Endothelial cell of umbilical vein (primary cell): ENCODE measurements around the gene PRSS33. TPM values are rescaled to one million over a fixed set of nuclear protein-coding genes. Genes with fewer than 3 reads are reported as not detected.

ENCODE experiments used
- BruUV-seq: library from RNA; stranded (reverse); fragments of 400-500 nt; replicated peaks from 2 replicates; lab custom pipeline; 2021; lab: Mats Ljungman, UMichigan
- CTCF ChIA-PET: fragments of 300-600, 350-600 bp; sonication (Branson Sonifier 250); formaldehyde crosslinking; loops from one replicate; lab custom pipeline; 2021; ENCODE audit warnings: antibody characterized with exemption, inconsistent platforms; lab: Charles Lee
- POLR2A ChIA-PET: fragments of 300-600, 350-600 bp; sonication (Branson Sonifier 250); formaldehyde crosslinking; loops from one replicate; lab custom pipeline; 2021; ENCODE audit warnings: antibody characterized with exemption, inconsistent platforms; lab: Charles Lee
- DNase-seq: peaks from one replicate; pipeline ENCODE4 v3.0.0-alpha.2; 2011; ENCODE audit warnings: low read depth, low spot score
- FAIRE-seq: peaks from 2 replicates; lab custom pipeline; 2011; peaks lifted over from hg19 to GRCh38; lab: Jason Lieb, UNC
- H2AFZ ChIP-seq: 2 replicates; pipeline ENCODE4 v1.6.0; 2012; ENCODE audit warnings: low read depth, low read length, control low read depth, inconsistent platforms
- H3K27ac ChIP-seq: 2 replicates; pipeline ENCODE4 v1.5.1; 2011; ENCODE audit warnings: low read depth, mild to moderate bottlenecking, control low read depth, low read length, moderate library complexity; ENCODE audit not compliant: insufficient read depth
- H3K27me3 ChIP-seq, 2 experiments: 2 replicates each; pipeline versions ENCODE4 v1.6.0 to v1.6.1; 2011; ENCODE audit warnings: low read length in 2 of 2, mixed read lengths in 1 of 2; ENCODE audit not compliant: control insufficient read depth in 2 of 2, insufficient read depth in 2 of 2
- H3K36me3 ChIP-seq, 2 experiments: 2 replicates in 1 of 2; 3 replicates in 1 of 2; pipeline ENCODE4 v1.5.1; 2011; ENCODE audit warnings: low read length in 2 of 2, mild to moderate bottlenecking in 1 of 2, moderate library complexity in 1 of 2; ENCODE audit not compliant: control insufficient read depth in 2 of 2, insufficient read depth in 2 of 2; ENCODE audit errors: extremely low read depth in 1 of 2
- H3K4me1 ChIP-seq: 3 replicates; pipeline ENCODE4 v1.5.1; 2011; ENCODE audit warnings: mild to moderate bottlenecking, low read length; ENCODE audit not compliant: control insufficient read depth, insufficient read depth; ENCODE audit errors: extremely low read depth
- H3K4me2 ChIP-seq: 2 replicates; pipeline ENCODE4 v1.6.1; 2011; ENCODE audit warnings: low read length, control low read depth, mixed read lengths; ENCODE audit not compliant: insufficient read depth
- H3K4me3 ChIP-seq, 3 experiments: fragments of 200-600 bp in 1 of 3; sonication (generic), shearing (Covaris generic) in 1 of 3; replicated peaks in 1 of 3; 2 replicates each; pipeline ENCODE4 v1.5.1; 2011 to 2016; ENCODE audit warnings: control low read depth in 3 of 3, low read length in 3 of 3, mild to moderate bottlenecking in 2 of 3, inconsistent platforms in 1 of 3, low read depth in 1 of 3, moderate library complexity in 1 of 3; ENCODE audit not compliant: insufficient read depth in 1 of 3
- H3K79me2 ChIP-seq: 2 replicates; pipeline ENCODE4 v1.6.0; 2012; ENCODE audit warnings: low read length, inconsistent platforms; ENCODE audit not compliant: control insufficient read depth, insufficient read depth
- H3K9ac ChIP-seq: replicated peaks from 2 replicates; pipeline ENCODE3; 2011; ENCODE audit warnings: low read length, control low read depth; ENCODE audit not compliant: insufficient read depth; ENCODE audit errors: extremely low read depth
- H3K9me1 ChIP-seq: replicated peaks from 3 replicates; pipeline ENCODE4 v1.6.0; 2011; ENCODE audit warnings: mild to moderate bottlenecking, low read length; ENCODE audit not compliant: control insufficient read depth, insufficient read depth; ENCODE audit errors: extremely low read depth
- H3K9me3 ChIP-seq: replicated peaks from 2 replicates; pipeline ENCODE4 v1.5.1; 2012; ENCODE audit warnings: low read length, inconsistent platforms; ENCODE audit not compliant: control insufficient read depth, insufficient read depth
- H4K20me1 ChIP-seq: replicated peaks from 2 replicates; pipeline ENCODE3; 2011; ENCODE audit warnings: mild to moderate bottlenecking, low read length; ENCODE audit not compliant: control insufficient read depth, insufficient read depth; ENCODE audit errors: extremely low read depth
- EZH2 ChIP-seq: IDR thresholded peaks from 2 replicates; pipeline ENCODE4 v1.6.1; 2012; ENCODE audit warnings: borderline replicate concordance, low read depth, mild to moderate bottlenecking, moderate library complexity, low read length, inconsistent platforms; ENCODE audit not compliant: severe bottlenecking
- FOS ChIP-seq: IDR thresholded peaks from 2 replicates; pipeline ENCODE4 v1.6.1; 2011; ENCODE audit warnings: mild to moderate bottlenecking, low read length, moderate library complexity, borderline replicate concordance; ENCODE audit not compliant: insufficient read depth
- GATA2 ChIP-seq: IDR thresholded peaks from 2 replicates; pipeline ENCODE4 v1.7.0; 2011; ENCODE audit warnings: low read depth, mild to moderate bottlenecking, moderate library complexity, mixed read lengths, low read length; ENCODE audit not compliant: insufficient read length, insufficient read depth
- JUN ChIP-seq: IDR thresholded peaks from 2 replicates; pipeline ENCODE4 v1.6.1; 2011; ENCODE audit warnings: borderline replicate concordance, low read depth; ENCODE audit not compliant: insufficient read length, insufficient read depth
- MYC ChIP-seq: IDR thresholded peaks from one replicate; pipeline ENCODE4 v1.6.1; 2011; ENCODE audit warnings: mild to moderate bottlenecking, low read depth, low read length
- POLR2A ChIP-seq: IDR thresholded peaks from 2 replicates; pipeline ENCODE4 v1.6.1; 2012; ENCODE audit warnings: low read depth, mild to moderate bottlenecking, control low read depth, low read length
- POLR2AphosphoS5 ChIP-seq: IDR thresholded peaks from 2 replicates; pipeline ENCODE4 v1.6.1; 2012; ENCODE audit warnings: low read depth, mild to moderate bottlenecking, control low read depth, low read length, moderate library complexity; ENCODE audit not compliant: insufficient read depth
- dilution Hi-C: fragments of 300-500 bp; cut with MboI; formaldehyde crosslinking; loops from one replicate; pipeline ENCODE4 v1.15.0; 2019; ENCODE audit warnings: low sequenced_read_pairs; ENCODE audit not compliant: extremely low pct_ligation_motif_present
- intact Hi-C: fragments of 100-400 bp; cut with micrococcal nuclease; formaldehyde crosslinking; loops from one replicate; pipeline ENCODE4 v1.10.0; 2022
- polyA plus RNA-seq, 4 experiments: library from polyadenylated mRNA; depleted of rRNA in 3 of 4; stranded (reverse) in 3 of 4; unstranded in 1 of 4; fragments of >200 nt; gene quantifications; 2 replicates each; pipeline versions ENCODE4 v1.2.1 to v1.2.3, GENCODE V29; 2011 to 2012; ENCODE audit warnings: missing spikeins in 1 of 4
- total RNA-seq: library from RNA; stranded (reverse); gene quantifications from 2 replicates; pipeline ENCODE4 v1.2.3, GENCODE V29; 2021
- TF ChIP-seq, protein P1 (sequence below): IDR thresholded peaks from 2 replicates; pipeline ENCODE4 v1.6.1; 2011; ENCODE audit not compliant: insufficient read depth, insufficient read length
- TF ChIP-seq, protein P2 (sequence below), 2 donors: IDR thresholded peaks; 1 replicate in 1 of 2; 2 replicates in 1 of 2; pipeline ENCODE4 v1.5.1; 2011; ENCODE audit warnings: low read length in 2 of 2, mild to moderate bottlenecking in 2 of 2, moderate library complexity in 2 of 2, control low read depth in 1 of 2, inconsistent platforms in 1 of 2, low read depth in 1 of 2; ENCODE audit not compliant: insufficient read depth in 1 of 2; ENCODE audit errors: extremely low read depth in 1 of 2

Gene PRSS33
- total and polyA plus RNA-seq, 2 donors (not counting 3 experiments of a cell fraction or from before 2014, with no cell fraction given) = not detected

DNA sequence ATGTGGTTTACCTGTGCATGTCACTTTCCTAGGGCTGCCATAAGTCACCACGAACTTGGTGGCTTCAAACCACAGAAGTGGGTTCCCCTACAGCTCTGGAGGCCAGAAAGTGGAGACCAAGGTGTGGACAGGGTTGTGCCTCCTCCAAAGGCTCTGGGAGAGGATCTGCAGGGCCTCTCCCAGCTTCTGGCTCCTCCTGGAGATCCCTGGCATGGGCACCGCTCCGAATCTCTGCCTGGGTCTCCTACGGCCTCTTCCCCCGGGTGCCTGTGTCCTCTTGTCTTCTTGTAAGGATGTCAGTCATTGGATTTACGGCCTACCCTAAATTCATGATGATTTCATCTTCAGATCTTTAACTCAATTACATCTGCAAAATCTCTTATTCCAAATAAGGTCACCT, 37.4 kb downstream of the PRSS33 start:
- intact Hi-C loops = loop anchor here (5.0 kb wide), 1 partner anchor 752 kb away; the partner anchor contains the start of gene CLUAP1

More for the DNA sequence above, 37.4 kb downstream of the PRSS33 start:
- FAIRE-seq (no peak), DNase-seq (no peak)
- Histone ChIP-seq H3K9me3 (no peaks in the 10 kb centered on the region), H3K27ac (no peak overlapping the region), H3K4me2 (no peak overlapping the region), H3K27me3 (no peaks in the 10 kb centered on the region), H4K20me1 (peaks cover 8% of the 10 kb centered on the region), H3K9ac (no peak overlapping the region), H3K9me1 (no peaks in the 10 kb centered on the region), H3K4me1 (peaks cover 19% of the 10 kb centered on the region), H3K4me3 (no peak overlapping the region), H3K36me3 (no peaks in the 10 kb centered on the region), H3K79me2 (peaks cover 21% of the 10 kb centered on the region), H2AFZ (no peak overlapping the region)
- BruUV-seq = no TSS peak
- dilution Hi-C loops = no loop called here
- CTCF ChIA-PET = no interaction called here
- no peak for TF ChIP-seq MYC
- TF ChIP-seq, protein P1, sequence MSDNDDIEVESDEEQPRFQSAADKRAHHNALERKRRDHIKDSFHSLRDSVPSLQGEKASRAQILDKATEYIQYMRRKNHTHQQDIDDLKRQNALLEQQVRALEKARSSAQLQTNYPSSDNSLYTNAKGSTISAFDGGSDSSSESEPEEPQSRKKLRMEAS = no peak
- no peak for TF ChIP-seq GATA2
- TF ChIP-seq, protein P2, sequence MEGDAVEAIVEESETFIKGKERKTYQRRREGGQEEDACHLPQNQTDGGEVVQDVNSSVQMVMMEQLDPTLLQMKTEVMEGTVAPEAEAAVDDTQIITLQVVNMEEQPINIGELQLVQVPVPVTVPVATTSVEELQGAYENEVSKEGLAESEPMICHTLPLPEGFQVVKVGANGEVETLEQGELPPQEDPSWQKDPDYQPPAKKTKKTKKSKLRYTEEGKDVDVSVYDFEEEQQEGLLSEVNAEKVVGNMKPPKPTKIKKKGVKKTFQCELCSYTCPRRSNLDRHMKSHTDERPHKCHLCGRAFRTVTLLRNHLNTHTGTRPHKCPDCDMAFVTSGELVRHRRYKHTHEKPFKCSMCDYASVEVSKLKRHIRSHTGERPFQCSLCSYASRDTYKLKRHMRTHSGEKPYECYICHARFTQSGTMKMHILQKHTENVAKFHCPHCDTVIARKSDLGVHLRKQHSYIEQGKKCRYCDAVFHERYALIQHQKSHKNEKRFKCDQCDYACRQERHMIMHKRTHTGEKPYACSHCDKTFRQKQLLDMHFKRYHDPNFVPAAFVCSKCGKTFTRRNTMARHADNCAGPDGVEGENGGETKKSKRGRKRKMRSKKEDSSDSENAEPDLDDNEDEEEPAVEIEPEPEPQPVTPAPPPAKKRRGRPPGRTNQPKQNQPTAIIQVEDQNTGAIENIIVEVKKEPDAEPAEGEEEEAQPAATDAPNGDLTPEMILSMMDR (IDR thresholded peaks at IDR 0.05; ENCODE audit: extremely low read depth in 1 of 2, insufficient read depth in 1 of 2, low read depth in 1 of 2, low read length in 2 of 2) = no peak
- TF ChIP-seq POLR2AphosphoS5 = no peak
- TF ChIP-seq EZH2 = no peak
- TF ChIP-seq FOS = no peak
- no peak for TF ChIP-seq JUN
- no peak for TF ChIP-seq POLR2A
- POLR2A ChIA-PET = no interaction called here
